Measurements from ENCODE around the gene LRRC72.

GRCh38 chr7:16579216-16579615 is 52.6 kb downstream of the LRRC72 start:
- TF ChIP-seq SREBF2 (IDR thresholded peaks at IDR 0.05; ENCODE audit: low read length) (no peak), RAD21 (IDR thresholded peaks at IDR 0.05; ENCODE audit: insufficient read depth, low read depth, low read length) (no peak), SKIL (IDR thresholded peaks at IDR 0.05; ENCODE audit: low read depth, poor library complexity, severe bottlenecking) (no peak), CTCF (IDR thresholded peaks at IDR 0.05 in 2 of 3, conservative IDR thresholded peaks at IDR 0.05 in 1 of 3; ENCODE audit: control insufficient read depth in 2 of 3, extremely low read depth in 1 of 3, insufficient read depth in 1 of 3, low read depth in 3 of 3, low read length in 3 of 3) (no peak), TAF1 (IDR thresholded peaks at IDR 0.05; ENCODE audit: borderline replicate concordance, low read depth, low read length) (no peak), EZH2 (IDR thresholded peaks at IDR 0.05; ENCODE audit: borderline replicate concordance, control insufficient read depth, low read depth, low read length) (no peak), ATF2 (IDR thresholded peaks at IDR 0.05; ENCODE audit: low read length) (no peak), CHD4 (IDR thresholded peaks at IDR 0.05) (no peak), MAX (IDR thresholded peaks at IDR 0.05; ENCODE audit: low read depth, low read length) (no peak)
